B cell (primary cell): ENCODE results near the gene C10orf105. TPM values are rescaled to one million over a fixed set of nuclear protein-coding genes. Genes with fewer than 3 reads are reported as not detected.

Source experiments
- ATAC-seq: fragments of 200-7000 bp; cut with Tn5 transposase; one replicate; pipeline ENCODE4 v1.10.0; 2021; ENCODE audit warnings: low read depth, mild to moderate bottlenecking, moderate number of reproducible peaks, moderate library complexity
- CTCF ChIA-PET: fragments of 350-600 bp; sonication (Branson Sonifier 250); formaldehyde crosslinking; loops from one replicate; lab custom pipeline; 2021; ENCODE audit warnings: antibody characterized with exemption, inconsistent platforms; lab: Charles Lee
- POLR2A ChIA-PET: fragments of 350-600 bp; sonication (Branson Sonifier 250); formaldehyde crosslinking; loops from one replicate; lab custom pipeline; 2021; ENCODE audit warnings: antibody characterized with exemption; lab: Charles Lee
- DNase-seq: peaks from one replicate; pipeline ENCODE4 v3.0.0; 2013
- H2AFZ ChIP-seq: 2 replicates; pipeline ENCODE4 v1.6.1; 2012; ENCODE audit warnings: mild to moderate bottlenecking, low read depth, low read length; ENCODE audit not compliant: insufficient read depth, poor library complexity, severe bottlenecking
- H3K27ac ChIP-seq, 2 donors: 1 replicate in 1 of 2; 2 replicates in 1 of 2; pipeline ENCODE4 v1.5.1; 2012 to 2013; ENCODE audit warnings: low read length in 2 of 2, mild to moderate bottlenecking in 2 of 2, moderate library complexity in 1 of 2
- H3K27me3 ChIP-seq, 4 experiments: fragments of 200-600 bp in 1 of 4; sonication (generic) in 1 of 4; replicated peaks in 1 of 4; 1 replicate in 2 of 4; 2 replicates in 2 of 4; pipeline versions ENCODE4 v1.6.1 to v1.7.0; 2013 to 2016; ENCODE audit warnings: low read length in 3 of 4, mild to moderate bottlenecking in 2 of 4, mixed read lengths in 1 of 4, moderate library complexity in 1 of 4; ENCODE audit not compliant: insufficient read depth in 4 of 4, control insufficient read depth in 3 of 4; ENCODE audit errors: control extremely low read depth in 1 of 4
- H3K36me3 ChIP-seq, 2 experiments: replicated peaks in 1 of 2; 1 replicate in 1 of 2; 2 replicates in 1 of 2; pipeline versions ENCODE4 v1.6.1 to v1.7.1; 2013; ENCODE audit warnings: low read length in 1 of 2; ENCODE audit not compliant: insufficient read depth in 2 of 2, control insufficient read depth in 1 of 2; ENCODE audit errors: control extremely low read depth in 1 of 2, extremely low read depth in 1 of 2
- H3K4me1 ChIP-seq, 2 donors: fragments of 200-600 bp in 1 of 2; sonication (generic) in 1 of 2; 1 replicate in 1 of 2; 2 replicates in 1 of 2; pipeline versions ENCODE4 v1.5.1 to v1.6.1; 2013 to 2017; ENCODE audit warnings: low read length in 2 of 2; ENCODE audit not compliant: control insufficient read depth in 2 of 2, insufficient read depth in 2 of 2
- H3K4me2 ChIP-seq: replicated peaks from 2 replicates; pipeline ENCODE3; 2012; ENCODE audit warnings: mild to moderate bottlenecking, low read depth, low read length; ENCODE audit not compliant: poor library complexity, severe bottlenecking
- H3K4me3 ChIP-seq, 5 experiments: fragments of 200-600 bp in 1 of 5; sonication (generic) in 1 of 5; 1 replicate in 3 of 5; 2 replicates in 2 of 5; pipeline versions ENCODE4 v1.5.1 to v1.7.0; 2011 to 2016; ENCODE audit warnings: low read length in 4 of 5, mild to moderate bottlenecking in 4 of 5, low read depth in 2 of 5, control low read depth in 1 of 5, moderate library complexity in 1 of 5; ENCODE audit not compliant: insufficient read depth in 1 of 5; ENCODE audit errors: control extremely low read depth in 1 of 5, extremely low read depth in 1 of 5
- H3K79me2 ChIP-seq: fragments of 200-600 bp; sonication (generic); one replicate; pipeline ENCODE4 v1.6.0; 2016; ENCODE audit warnings: low read length; ENCODE audit not compliant: control insufficient read depth, insufficient read depth
- H3K9ac ChIP-seq: fragments of 200-600 bp; sonication (generic); 2 replicates; pipeline ENCODE4 v1.6.1; 2017; ENCODE audit warnings: mild to moderate bottlenecking, low read length, moderate library complexity
- H3K9me3 ChIP-seq, 3 donors: one replicate each; pipeline versions ENCODE4 v1.6.1 to v1.7.1; 2013; ENCODE audit warnings: low read length in 2 of 3; ENCODE audit not compliant: control insufficient read depth in 2 of 3, insufficient read depth in 1 of 3; ENCODE audit errors: control extremely low read depth in 1 of 3
- H4K20me1 ChIP-seq: 2 replicates; pipeline ENCODE4 v1.6.0; 2012; ENCODE audit warnings: mild to moderate bottlenecking, low read length; ENCODE audit not compliant: insufficient read depth, control insufficient read depth, poor library complexity, severe bottlenecking
- H3K27ac Mint-ChIP-seq: one replicate; pipeline ENCODE4 v1.8.0; 2021; ENCODE audit warnings: mixed read lengths
- H3K27me3 Mint-ChIP-seq: one replicate; pipeline ENCODE4 v1.8.0; 2021; ENCODE audit warnings: mixed read lengths
- H3K4me1 Mint-ChIP-seq: one replicate; pipeline ENCODE4 v1.8.0; 2021; ENCODE audit warnings: mixed read lengths
- H3K4me3 Mint-ChIP-seq: one replicate; pipeline ENCODE4 v1.8.0; 2021; ENCODE audit warnings: mixed read lengths
- H3K9me3 Mint-ChIP-seq: one replicate; pipeline ENCODE4 v1.8.0; 2022; ENCODE audit warnings: mixed read lengths; ENCODE audit not compliant: insufficient read depth
- EZH2 ChIP-seq: IDR thresholded peaks from 2 replicates; pipeline ENCODE4 v1.6.1; 2012; ENCODE audit warnings: borderline replicate concordance, low read depth, mild to moderate bottlenecking, moderate library complexity, low read length; ENCODE audit not compliant: insufficient read depth, poor library complexity, severe bottlenecking
- WGBS: methylation state at CpG from one replicate; pipeline ENCODE4 v1.1.5; 2013; ENCODE audit warnings: missing lambda C conversion rate; ENCODE audit not compliant: insufficient coverage; 5-methylcytosine and 5-hydroxymethylcytosine counted together
- intact Hi-C: fragments of 100-400 bp; cut with micrococcal nuclease; formaldehyde crosslinking; loops from one replicate; pipeline ENCODE4 v1.10.0; 2022
- polyA plus RNA-seq: library from polyadenylated mRNA; depleted of rRNA; stranded (reverse); fragments of >200 nt; gene quantifications from 2 replicates; pipeline ENCODE4 v1.2.3, GENCODE V29; 2012
- total RNA-seq, 2 donors: library from RNA; stranded (reverse); fragments of 120-200 nt in 1 of 2; gene quantifications; 1 replicate in 1 of 2; 2 replicates in 1 of 2; pipeline versions ENCODE4 v1.2.3 to v1.2.4, GENCODE V29; 2013 to 2022
- TF ChIP-seq, protein P1 (sequence below): fragments of 200-600 bp; IDR thresholded peaks from one replicate; pipeline ENCODE4 v1.8.0; 2022; ENCODE audit warnings: antibody characterized with exemption, mild to moderate bottlenecking

The C10orf105 gene
- total and polyA plus RNA-seq, 2 donors (not counting 1 experiment from before 2014, with no cell fraction given): 0.03 TPM; not detected in 1

DNA sequence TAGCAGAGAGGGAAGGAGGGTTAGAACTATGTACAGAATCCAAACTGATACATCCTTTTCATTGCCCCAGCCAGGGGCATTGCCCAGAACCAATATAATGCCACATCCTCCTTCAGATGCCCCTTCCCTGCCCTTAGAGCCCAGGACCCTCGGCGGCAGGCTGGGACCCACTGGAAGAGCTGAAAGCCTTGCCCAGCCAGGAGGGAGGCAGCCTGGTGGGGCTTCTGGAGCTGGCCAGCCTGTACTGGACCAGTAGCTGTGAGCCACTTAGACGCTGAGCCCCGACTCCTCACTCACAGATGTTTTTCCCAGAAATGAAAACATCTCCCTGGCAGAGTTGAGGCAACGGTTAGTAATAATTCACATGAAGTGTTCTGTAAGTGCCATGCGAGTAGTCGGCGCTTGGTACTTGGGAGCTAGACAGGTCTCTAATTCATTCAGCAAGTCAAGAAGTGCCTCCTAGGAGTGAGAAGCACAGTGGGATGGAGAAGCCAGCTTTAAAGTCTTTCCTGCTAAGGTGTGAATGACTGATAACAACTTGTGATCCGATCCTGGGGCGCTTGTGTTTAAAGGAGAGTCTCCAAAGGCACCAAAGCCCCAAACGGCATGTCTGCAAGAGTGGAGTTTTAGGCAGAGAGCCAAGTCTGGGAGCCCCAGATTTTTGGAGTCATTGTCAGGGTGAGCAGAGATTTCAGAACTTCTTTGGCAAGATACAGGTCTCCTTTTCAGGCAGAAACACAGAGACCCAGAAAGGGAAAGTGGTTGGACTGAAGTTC, 44.0 kb upstream of the C10orf105 start:
- Histone ChIP-seq H3K79me2 (peaks cover 49% of the 10 kb centered on the region), H3K27ac (no peak overlapping the region), H3K4me2 (no peak overlapping the region), H3K9ac (no peak overlapping the region), H4K20me1 (no peaks in the 10 kb centered on the region), H3K36me3 (peaks cover 0 to 44% of the 10 kb centered on the region in 2 experiments), H3K4me1 (peaks cover 25 to 65% of the 10 kb centered on the region in 2 donors), H2AFZ (no peak overlapping the region), H3K27me3 (no peaks in the 10 kb centered on the region), H3K4me3 (no peak overlapping the region), H3K9me3 (no peaks in the 10 kb centered on the region)
- TF ChIP-seq EZH2: no peak
- no peak for ATAC-seq
- H3K4me3 Mint-ChIP-seq: no peak overlapping the region
- 80% methylated on average over 9 of the region's 11 CpGs for WGBS
- peak overlapping the region; percentile 62 for H3K27ac Mint-ChIP-seq
- DNase-seq: no peak
- intact Hi-C loops: no loop called here
- ChIA-PET POLR2A (interaction anchor here (0.8 to 1.3 kb wide), 2 partner anchors 9 to 36 kb away, joined by 3 to 4 read pairs; no protein-coding TSS in a partner anchor), CTCF (interaction anchor here (1.0 to 3.4 kb wide), 5 partner anchors 10 to 65 kb away, joined by 3 to 14 read pairs (median 4); partner anchors contain the start of gene VSIR)
- H3K27me3 Mint-ChIP-seq: no peaks in the 10 kb centered on the region
- peaks cover 67% of the 10 kb centered on the region for H3K4me1 Mint-ChIP-seq
- H3K9me3 Mint-ChIP-seq: no peaks in the 10 kb centered on the region

DNA sequence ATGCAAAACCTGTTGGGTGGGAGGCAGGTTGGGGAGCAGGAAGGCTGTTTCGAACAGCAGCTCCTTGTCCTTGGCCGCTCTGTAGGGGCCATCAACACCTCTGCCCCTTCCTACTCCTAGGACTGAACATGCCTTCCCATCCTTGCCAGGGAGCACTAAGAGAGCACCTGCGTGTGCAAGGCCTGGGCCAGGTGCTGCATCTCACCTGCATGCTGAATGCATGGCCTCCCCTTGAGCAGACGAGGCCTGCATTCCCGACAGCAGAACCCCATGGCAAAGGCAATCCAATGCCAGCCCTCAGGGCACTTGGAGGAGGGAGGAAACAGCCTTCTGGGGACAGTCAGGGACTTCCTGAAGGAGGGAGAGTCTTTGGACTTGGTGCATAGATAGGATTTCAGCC, 42.7 kb upstream of the C10orf105 start:
- intact Hi-C loops: no loop called here
- no peaks in the 10 kb centered on the region for H3K27me3 ChIP-seq
- Mint-ChIP-seq H3K27me3 (no peaks in the 10 kb centered on the region), H3K27ac (peak overlapping the region; percentile 34), H3K4me1 (peaks cover 62% of the 10 kb centered on the region), H3K9me3 (no peaks in the 10 kb centered on the region), H3K4me3 (no peak overlapping the region)
- ChIA-PET POLR2A (no interaction called here), CTCF (interaction anchor here (1.0 to 3.4 kb wide), 3 partner anchors 10 to 54 kb away, joined by 4 to 14 read pairs (median 4); partner anchors contain the start of gene VSIR)
- no peak overlapping the region for H2AFZ ChIP-seq
- no peak overlapping the region for H3K4me2 ChIP-seq
- H4K20me1 ChIP-seq: no peaks in the 10 kb centered on the region
- H3K9me3 ChIP-seq: no peaks in the 10 kb centered on the region
- no peak overlapping the region for H3K9ac ChIP-seq
- WGBS: 99% methylated on average over 4 of the region's 5 CpGs
- TF ChIP-seq, protein P1, sequence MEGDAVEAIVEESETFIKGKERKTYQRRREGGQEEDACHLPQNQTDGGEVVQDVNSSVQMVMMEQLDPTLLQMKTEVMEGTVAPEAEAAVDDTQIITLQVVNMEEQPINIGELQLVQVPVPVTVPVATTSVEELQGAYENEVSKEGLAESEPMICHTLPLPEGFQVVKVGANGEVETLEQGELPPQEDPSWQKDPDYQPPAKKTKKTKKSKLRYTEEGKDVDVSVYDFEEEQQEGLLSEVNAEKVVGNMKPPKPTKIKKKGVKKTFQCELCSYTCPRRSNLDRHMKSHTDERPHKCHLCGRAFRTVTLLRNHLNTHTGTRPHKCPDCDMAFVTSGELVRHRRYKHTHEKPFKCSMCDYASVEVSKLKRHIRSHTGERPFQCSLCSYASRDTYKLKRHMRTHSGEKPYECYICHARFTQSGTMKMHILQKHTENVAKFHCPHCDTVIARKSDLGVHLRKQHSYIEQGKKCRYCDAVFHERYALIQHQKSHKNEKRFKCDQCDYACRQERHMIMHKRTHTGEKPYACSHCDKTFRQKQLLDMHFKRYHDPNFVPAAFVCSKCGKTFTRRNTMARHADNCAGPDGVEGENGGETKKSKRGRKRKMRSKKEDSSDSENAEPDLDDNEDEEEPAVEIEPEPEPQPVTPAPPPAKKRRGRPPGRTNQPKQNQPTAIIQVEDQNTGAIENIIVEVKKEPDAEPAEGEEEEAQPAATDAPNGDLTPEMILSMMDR: no peak
- TF ChIP-seq EZH2: no peak
- peaks cover 39% of the 10 kb centered on the region for H3K79me2 ChIP-seq
- H3K4me1 ChIP-seq: peaks cover 17 to 57% of the 10 kb centered on the region in 2 donors
- no peak overlapping the region for H3K4me3 ChIP-seq
- ATAC-seq (no peak), DNase-seq (no peak)
- H3K27ac ChIP-seq: no peak overlapping the region
- peaks cover 0 to 40% of the 10 kb centered on the region in 2 experiments for H3K36me3 ChIP-seq
